Hair follicular keratinocyte (primary cell): ENCODE measurements around the gene C1QTNF1. TPM values are rescaled to one million over a fixed set of nuclear protein-coding genes. Genes with fewer than 3 reads are reported as not detected.

Source experiments
- total RNA-seq: library from RNA; depleted of rRNA; stranded (reverse); fragments of >200 nt; gene quantifications from 2 replicates; pipeline ENCODE4 v1.2.3, GENCODE V29; 2015

The C1QTNF1 gene
- total RNA-seq = 38.3 and 73.3 TPM in 2 replicates

GRCh38 chr17:79023886-79024771, at the start of gene C1QTNF1:
Gene C1QTNF1, plus strand, starts transcription at chr17:79024169. Its CDS starts 19,800 bp downstream, at chr17:79043969.

GRCh38 chr17:78979780-78980623, 44.0 kb upstream of the C1QTNF1 start, which contains the start of gene LGALS3BP:
Gene LGALS3BP, minus strand, starts transcription at chr17:78979923. Its CDS starts 2,732 bp downstream, at chr17:78977191.

GRCh38 chr17:79009397-79010303, 14.3 kb upstream of the C1QTNF1 start, which contains the start of gene CANT1:
Gene CANT1, minus strand, starts transcription at chr17:79009764. Its CDS starts 12,142 bp downstream, at chr17:78997622.

GRCh38 chr17:79074649-79075445, 50.9 kb downstream of the C1QTNF1 start, which contains the start of gene ENGASE:
Gene ENGASE, plus strand, starts transcription at chr17:79074824. Its CDS starts 121 bp downstream, at chr17:79074945.

Other genes starting within 250 kb of the C1QTNF1 start
- gene CYTH1, start 241.9 kb upstream of the C1QTNF1 start, total RNA-seq = 22.1 and 23.5 TPM in 2 replicates
- gene USP36, start 183.4 kb upstream of the C1QTNF1 start, total RNA-seq = 13.0 and 14.3 TPM in 2 replicates
- gene CEP295NL, start 121.0 kb upstream of the C1QTNF1 start, total RNA-seq = not detected in 2 replicates
- gene TIMP2, start 98.8 kb upstream of the C1QTNF1 start, total RNA-seq = 0.47 and 3.3 TPM in 2 replicates
- 85.3 and 122 TPM in 2 replicates for gene LGALS3BP, start 44.2 kb upstream of the C1QTNF1 start, total RNA-seq
- gene CANT1, start 14.4 kb upstream of the C1QTNF1 start, total RNA-seq = 55.4 and 66.1 TPM in 2 replicates
- 4.6 and 10.7 TPM in 2 replicates for gene ENGASE, start 50.7 kb downstream of the C1QTNF1 start, total RNA-seq